IPS DF 6.9 (cell line): ENCODE data around the gene TOX2.

ENCODE experiments used
- DNase-seq: peaks from one replicate; pipeline ENCODE4 v3.0.0-alpha.2; 2013; ENCODE audit warnings: low read depth, low spot score
- H3K27ac ChIP-seq: one replicate; pipeline ENCODE4 v1.5.1; 2013; ENCODE audit warnings: low read length, control low read depth
- H3K27me3 ChIP-seq: 2 replicates; pipeline ENCODE4 v1.6.1; 2013; ENCODE audit warnings: mild to moderate bottlenecking, low read length; ENCODE audit not compliant: control insufficient read depth, insufficient read depth
- H3K36me3 ChIP-seq: 2 replicates; pipeline ENCODE4 v1.6.1; 2013; ENCODE audit warnings: low read length; ENCODE audit not compliant: control insufficient read depth, insufficient read depth
- H3K4me1 ChIP-seq: 2 replicates; pipeline ENCODE4 v1.6.1; 2013; ENCODE audit warnings: low read length; ENCODE audit not compliant: control insufficient read depth, insufficient read depth
- H3K4me3 ChIP-seq: 2 replicates; pipeline ENCODE4 v1.5.1; 2013; ENCODE audit warnings: mild to moderate bottlenecking, low read length
- H3K9me3 ChIP-seq: 2 replicates; pipeline ENCODE4 v1.6.1; 2013; ENCODE audit warnings: low read length, inconsistent platforms; ENCODE audit not compliant: control insufficient read depth, insufficient read depth
- WGBS: extraction: QIAGEN DNeasy Blood & Tissue Kit; methylation state at CpG from one replicate; pipeline ENCODE4 v1.1.7; 2013; ENCODE audit warnings: mixed read lengths, missing lambda C conversion rate; ENCODE audit not compliant: insufficient read length, insufficient coverage; 5-methylcytosine and 5-hydroxymethylcytosine counted together

Gene TOX2

GRCh38 chr20:44033344-44033743 is 118.7 kb downstream of the TOX2 start:
- no peak overlapping the region for H3K4me3 ChIP-seq
- H3K36me3 ChIP-seq = no peaks in the 10 kb centered on the region
- H3K27ac ChIP-seq = no peak overlapping the region
- no peaks in the 10 kb centered on the region for H3K4me1 ChIP-seq
- H3K9me3 ChIP-seq = no peaks in the 10 kb centered on the region
- no peaks in the 10 kb centered on the region for H3K27me3 ChIP-seq
- WGBS = no CpG with 5 or more reads among the region's 2 CpGs
- DNase-seq = no peak

- H3K4me1 ChIP-seq = no peaks in the 10 kb centered on the region
- no peak overlapping the region for H3K27ac ChIP-seq
- no peaks in the 10 kb centered on the region for H3K9me3 ChIP-seq
- H3K4me3 ChIP-seq = no peak overlapping the region
- no peaks in the 10 kb centered on the region for H3K27me3 ChIP-seq
- peaks cover 1% of the 10 kb centered on the region; the same call in 1 of the 2 replicates for H3K36me3 ChIP-seq
- DNase-seq = no peak
- no CpG with 5 or more reads among the region's 4 CpGs for WGBS
These were observed 119.2 kb downstream of the TOX2 start for GRCh38 chr20:44033873-44034272.

- H3K9me3 ChIP-seq = no peaks in the 10 kb centered on the region
- H3K36me3 ChIP-seq = peaks cover 3% of the 10 kb centered on the region; the same call in 1 of the 2 replicates
- H3K27me3 ChIP-seq = 0 out of 2 replicates have a peak, but pooled peaks cover 1% of the 10 kb centered on the region
- DNase-seq = no peak
- H3K4me1 ChIP-seq = no peaks in the 10 kb centered on the region
- no peak overlapping the region for H3K4me3 ChIP-seq
- H3K27ac ChIP-seq = no peak overlapping the region
- no CpG with 5 or more reads among the region's 1 CpG for WGBS
These were observed 119.8 kb downstream of the TOX2 start for GRCh38 chr20:44034451-44034850.

- no peak for DNase-seq
- Histone ChIP-seq H3K4me1 (no peaks in the 10 kb centered on the region), H3K27ac (no peak overlapping the region), H3K9me3 (no peaks in the 10 kb centered on the region), H3K36me3 (peaks cover 3% of the 10 kb centered on the region; the same call in 1 of the 2 replicates), H3K27me3 (0 out of 2 replicates have a peak, but pooled peaks cover 1% of the 10 kb centered on the region), H3K4me3 (no peak overlapping the region)
- no CpG with 5 or more reads among the region's 12 CpGs for WGBS
These were observed 120.4 kb downstream of the TOX2 start for GRCh38 chr20:44034965-44035635.

- Histone ChIP-seq H3K9me3 (no peaks in the 10 kb centered on the region), H3K4me3 (no peak overlapping the region; the same call in 1 of the 2 replicates), H3K27me3 (0 out of 2 replicates have a peak, but pooled peaks cover 1% of the 10 kb centered on the region), H3K36me3 (peaks cover 3% of the 10 kb centered on the region; the same call in 1 of the 2 replicates), H3K4me1 (no peaks in the 10 kb centered on the region), H3K27ac (no peak overlapping the region)
- no CpG with 5 or more reads among the region's 8 CpGs for WGBS
- no peak for DNase-seq
These were observed 121.3 kb downstream of the TOX2 start for GRCh38 chr20:44035924-44036323.

GRCh38 chr20:44036441-44036840 is 121.8 kb downstream of the TOX2 start:
- no peak for DNase-seq
- Histone ChIP-seq H3K4me1 (no peaks in the 10 kb centered on the region), H3K27ac (no peak overlapping the region), H3K27me3 (0 out of 2 replicates have a peak, but pooled peaks cover 1% of the 10 kb centered on the region), H3K36me3 (peaks cover 3% of the 10 kb centered on the region; the same call in 1 of the 2 replicates), H3K9me3 (no peaks in the 10 kb centered on the region), H3K4me3 (no peak overlapping the region)
- no CpG with 5 or more reads among the region's 4 CpGs for WGBS

GRCh38 chr20:44038681-44039123 is 124.0 kb downstream of the TOX2 start:
- DNase-seq = no peak
- WGBS = no CpG with 5 or more reads among the region's 15 CpGs

GRCh38 chr20:44039147-44039546 is 124.5 kb downstream of the TOX2 start:
- Histone ChIP-seq H3K9me3 (no peaks in the 10 kb centered on the region), H3K4me1 (no peaks in the 10 kb centered on the region), H3K27me3 (0 out of 2 replicates have a peak, but pooled peaks cover 1% of the 10 kb centered on the region), H3K36me3 (peaks cover 3% of the 10 kb centered on the region; the same call in 1 of the 2 replicates), H3K27ac (no peak overlapping the region), H3K4me3 (no peak overlapping the region)
- no CpG with 5 or more reads among the region's 1 CpG for WGBS
- no peak for DNase-seq

More at GRCh38 chr20:44038681-44039123, 124.0 kb downstream of the TOX2 start:
- Histone ChIP-seq H3K27me3 (0 out of 2 replicates have a peak, but pooled peaks cover 1% of the 10 kb centered on the region), H3K27ac (no peak overlapping the region), H3K4me3 (no peak overlapping the region), H3K36me3 (peaks cover 3% of the 10 kb centered on the region; the same call in 1 of the 2 replicates), H3K9me3 (no peaks in the 10 kb centered on the region), H3K4me1 (no peaks in the 10 kb centered on the region)

- H3K9me3 ChIP-seq = no peaks in the 10 kb centered on the region
- H3K4me1 ChIP-seq = no peaks in the 10 kb centered on the region
- no peak overlapping the region for H3K4me3 ChIP-seq
- 0 out of 2 replicates have a peak, but pooled peaks cover 1% of the 10 kb centered on the region for H3K27me3 ChIP-seq
- no peak overlapping the region for H3K27ac ChIP-seq
- no peak for DNase-seq
- WGBS = no CpG with 5 or more reads among the region's 10 CpGs
- peaks cover 3% of the 10 kb centered on the region; the same call in 1 of the 2 replicates for H3K36me3 ChIP-seq
These were observed 125.1 kb downstream of the TOX2 start for GRCh38 chr20:44039741-44040140.

GRCh38 chr20:44040202-44040915 is 125.7 kb downstream of the TOX2 start:
- H3K4me3 ChIP-seq = no peak overlapping the region
- no peaks in the 10 kb centered on the region for H3K4me1 ChIP-seq
- H3K27ac ChIP-seq = no peak overlapping the region
- no peak for DNase-seq
- H3K27me3 ChIP-seq = 0 out of 2 replicates have a peak, but pooled peaks cover 1% of the 10 kb centered on the region
- no peaks in the 10 kb centered on the region for H3K9me3 ChIP-seq
- no CpG with 5 or more reads among the region's 5 CpGs for WGBS
- peaks cover 3% of the 10 kb centered on the region; the same call in 1 of the 2 replicates for H3K36me3 ChIP-seq
